Activated CD8-positive, alpha-beta T cell treated with anti-CD3 and anti-CD28 coated beads for 36 hours (primary cell): ENCODE results near the gene CFAP20DC. TPM values are rescaled to one million over a fixed set of nuclear protein-coding genes. Genes with fewer than 3 reads are reported as not detected.
"Not testable (repeated sequence)": the region's sequence is repeated elsewhere in the genome, so short reads cannot be mapped to it uniquely, and the experiment has no call there.

Source experiments
- ATAC-seq: fragments of 200-7000 bp; cut with Tn5 transposase; one replicate; pipeline ENCODE4 v1.10.0; 2021; ENCODE audit warnings: mild to moderate bottlenecking, moderate library complexity
- CTCF ChIA-PET: fragments of 350-600 bp; sonication (Branson Sonifier 250); formaldehyde crosslinking; loops from one replicate; lab custom pipeline; 2021; ENCODE audit warnings: antibody characterized with exemption; lab: Charles Lee
- POLR2A ChIA-PET: fragments of 350-600 bp; sonication (Branson Sonifier 250); formaldehyde crosslinking; loops from one replicate; lab custom pipeline; 2021; ENCODE audit warnings: antibody characterized with exemption; lab: Charles Lee
- DNase-seq: peaks from one replicate; pipeline ENCODE4 v3.0.0-alpha.2; 2020
- H3K27ac Mint-ChIP-seq: one replicate; pipeline ENCODE4 v1.8.0; 2021; ENCODE audit warnings: mild to moderate bottlenecking, mixed read lengths
- H3K27me3 Mint-ChIP-seq: one replicate; pipeline ENCODE4 v1.8.0; 2021; ENCODE audit warnings: mixed read lengths
- H3K36me3 Mint-ChIP-seq: one replicate; pipeline ENCODE4 v1.8.0; 2021; ENCODE audit warnings: low read depth, mixed read lengths
- H3K4me1 Mint-ChIP-seq: one replicate; pipeline ENCODE4 v1.8.0; 2021; ENCODE audit warnings: low read depth, mixed read lengths
- H3K4me3 Mint-ChIP-seq: one replicate; pipeline ENCODE4 v1.8.0; 2021; ENCODE audit warnings: mild to moderate bottlenecking, moderate library complexity, mixed read lengths
- H3K9me3 Mint-ChIP-seq: one replicate; pipeline ENCODE4 v1.8.0; 2021; ENCODE audit warnings: mixed read lengths
- intact Hi-C: fragments of 100-400 bp; cut with micrococcal nuclease; formaldehyde crosslinking; loops from one replicate; pipeline ENCODE4 v1.10.0; 2022
- total RNA-seq, 2 experiments: library from RNA; stranded (reverse); gene quantifications; one replicate each; pipeline ENCODE4 v1.2.3, GENCODE V29; 2021
- TF ChIP-seq, protein P1 (sequence below): fragments of 200-600 bp; IDR thresholded peaks from one replicate; pipeline ENCODE4 v1.8.0; 2022; ENCODE audit warnings: antibody characterized with exemption, mild to moderate bottlenecking

Gene CFAP20DC
- total RNA-seq, 2 experiments from 2014 or later: 1.4 to 1.5 TPM

DNA sequence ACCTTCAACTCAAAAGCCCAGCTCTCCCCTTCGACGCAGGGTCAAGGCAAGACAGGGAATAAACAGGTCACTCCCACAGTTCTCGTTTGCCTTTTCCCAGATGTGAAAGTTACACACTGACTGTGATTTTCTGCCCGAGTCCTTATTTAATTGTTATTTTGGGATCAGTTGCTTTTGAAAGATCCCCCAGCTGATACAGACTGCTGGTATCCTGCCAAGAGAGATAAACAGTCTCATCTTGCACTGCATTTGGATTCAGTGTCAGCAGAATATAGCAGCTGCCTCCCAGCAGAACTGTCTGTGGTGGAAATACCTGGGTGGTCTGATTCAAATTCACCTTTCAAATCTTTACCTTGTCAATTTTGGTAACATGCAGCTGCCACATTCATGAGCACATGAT lies 327.3 kb downstream of the CFAP20DC start:
- ATAC-seq (no peak), DNase-seq (no peak)
- Mint-ChIP-seq H3K4me3 (no peak overlapping the region), H3K36me3 (no peaks in the 10 kb centered on the region), H3K4me1 (no peaks in the 10 kb centered on the region), H3K27me3 (no peaks in the 10 kb centered on the region), H3K9me3 (no peaks in the 10 kb centered on the region), H3K27ac (no peak overlapping the region)
- TF ChIP-seq, protein P1, sequence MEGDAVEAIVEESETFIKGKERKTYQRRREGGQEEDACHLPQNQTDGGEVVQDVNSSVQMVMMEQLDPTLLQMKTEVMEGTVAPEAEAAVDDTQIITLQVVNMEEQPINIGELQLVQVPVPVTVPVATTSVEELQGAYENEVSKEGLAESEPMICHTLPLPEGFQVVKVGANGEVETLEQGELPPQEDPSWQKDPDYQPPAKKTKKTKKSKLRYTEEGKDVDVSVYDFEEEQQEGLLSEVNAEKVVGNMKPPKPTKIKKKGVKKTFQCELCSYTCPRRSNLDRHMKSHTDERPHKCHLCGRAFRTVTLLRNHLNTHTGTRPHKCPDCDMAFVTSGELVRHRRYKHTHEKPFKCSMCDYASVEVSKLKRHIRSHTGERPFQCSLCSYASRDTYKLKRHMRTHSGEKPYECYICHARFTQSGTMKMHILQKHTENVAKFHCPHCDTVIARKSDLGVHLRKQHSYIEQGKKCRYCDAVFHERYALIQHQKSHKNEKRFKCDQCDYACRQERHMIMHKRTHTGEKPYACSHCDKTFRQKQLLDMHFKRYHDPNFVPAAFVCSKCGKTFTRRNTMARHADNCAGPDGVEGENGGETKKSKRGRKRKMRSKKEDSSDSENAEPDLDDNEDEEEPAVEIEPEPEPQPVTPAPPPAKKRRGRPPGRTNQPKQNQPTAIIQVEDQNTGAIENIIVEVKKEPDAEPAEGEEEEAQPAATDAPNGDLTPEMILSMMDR: no peak
- ChIA-PET POLR2A (no interaction called here), CTCF (no interaction called here)
- intact Hi-C loops: no loop called here

DNA sequence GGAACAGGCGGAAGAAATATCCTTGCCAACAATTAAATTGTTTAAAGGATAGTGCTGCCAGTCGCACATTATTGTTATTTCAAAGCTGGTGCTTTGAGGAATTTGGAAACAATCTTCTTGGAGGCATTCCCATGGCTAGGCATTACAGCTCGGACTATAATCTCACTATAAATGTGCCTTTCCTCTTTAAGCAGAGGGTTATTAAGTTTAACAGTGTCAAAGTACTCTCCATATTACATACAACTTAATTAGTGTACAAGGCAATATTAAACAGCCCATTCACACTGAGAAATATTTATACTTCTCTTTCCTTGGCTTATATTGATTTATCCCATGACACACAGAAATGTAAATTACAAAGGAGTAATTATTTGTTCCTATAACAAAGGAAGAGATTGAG lies 329.3 kb downstream of the CFAP20DC start:
- Mint-ChIP-seq H3K4me3 (no peak overlapping the region), H3K27ac (no peak overlapping the region), H3K9me3 (no peaks in the 10 kb centered on the region), H3K27me3 (no peaks in the 10 kb centered on the region), H3K4me1 (no peaks in the 10 kb centered on the region), H3K36me3 (no peaks in the 10 kb centered on the region)
- ChIA-PET POLR2A (no interaction called here), CTCF (no interaction called here)
- DNase-seq: no peak
- no peak for ATAC-seq
- intact Hi-C loops: no loop called here
- TF ChIP-seq, protein P1: no peak

DNA sequence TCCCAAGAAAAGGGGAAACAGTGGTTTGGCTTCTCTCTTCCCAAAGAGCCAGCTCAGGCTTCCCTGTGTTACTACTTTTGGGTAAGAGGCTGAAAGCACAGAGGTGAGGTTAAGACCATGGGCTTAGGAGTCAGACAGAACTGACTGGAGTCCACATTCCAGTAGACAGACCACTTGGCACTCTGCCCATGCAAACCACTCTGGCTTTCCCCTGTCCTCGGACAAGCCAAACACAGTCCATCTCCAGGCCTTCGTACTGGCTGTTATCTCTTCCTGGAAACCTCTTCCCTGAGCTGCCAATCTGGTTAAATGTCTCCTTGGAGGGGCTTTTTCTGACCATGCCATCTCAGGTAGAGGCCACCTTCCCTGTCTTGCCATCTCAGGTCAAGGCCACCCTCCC lies 330.1 kb downstream of the CFAP20DC start:
- Mint-ChIP-seq H3K27me3 (no peaks in the 10 kb centered on the region), H3K27ac (no peak overlapping the region), H3K9me3 (no peaks in the 10 kb centered on the region), H3K4me3 (no peak overlapping the region), H3K36me3 (no peaks in the 10 kb centered on the region), H3K4me1 (no peaks in the 10 kb centered on the region)
- intact Hi-C loops: no loop called here
- TF ChIP-seq, protein P1: no peak
- POLR2A ChIA-PET: no interaction called here
- CTCF ChIA-PET: no interaction called here
- DNase-seq: no peak
- ATAC-seq: no peak

DNA sequence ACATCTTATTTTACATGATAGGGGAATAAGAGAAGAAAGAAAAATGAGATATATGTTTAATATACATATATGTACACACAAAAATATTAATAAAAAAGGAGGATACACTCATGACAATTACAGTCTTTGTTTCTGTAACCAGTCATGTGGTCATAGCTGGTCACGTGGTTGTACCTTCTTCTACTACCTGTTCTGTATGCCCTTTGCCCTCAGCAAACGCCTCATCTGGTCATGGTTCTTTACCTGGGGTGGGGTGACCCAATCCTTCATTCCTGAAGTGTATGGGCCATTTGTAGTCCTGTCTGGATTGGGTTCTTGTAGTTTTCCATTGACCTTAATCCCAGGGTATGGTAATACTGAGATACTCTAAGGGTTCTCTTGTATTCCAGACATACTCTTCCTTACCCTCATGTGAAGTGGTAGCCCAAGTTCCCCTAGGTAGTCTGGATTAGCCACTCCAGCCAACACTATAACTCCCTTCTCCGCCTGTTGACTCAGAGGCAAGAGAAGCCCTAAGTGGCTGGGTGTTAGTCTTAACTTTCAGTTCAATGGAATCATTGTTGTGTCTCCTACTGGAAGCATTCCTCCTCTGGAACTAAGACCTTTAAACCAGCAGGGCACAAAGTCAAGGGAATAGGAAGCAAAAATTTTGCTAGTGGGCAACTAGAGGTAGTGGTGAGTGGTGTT lies 336.0 kb downstream of the CFAP20DC start:
- TF ChIP-seq, protein P1: no peak
- CTCF ChIA-PET: no interaction called here

DNA sequence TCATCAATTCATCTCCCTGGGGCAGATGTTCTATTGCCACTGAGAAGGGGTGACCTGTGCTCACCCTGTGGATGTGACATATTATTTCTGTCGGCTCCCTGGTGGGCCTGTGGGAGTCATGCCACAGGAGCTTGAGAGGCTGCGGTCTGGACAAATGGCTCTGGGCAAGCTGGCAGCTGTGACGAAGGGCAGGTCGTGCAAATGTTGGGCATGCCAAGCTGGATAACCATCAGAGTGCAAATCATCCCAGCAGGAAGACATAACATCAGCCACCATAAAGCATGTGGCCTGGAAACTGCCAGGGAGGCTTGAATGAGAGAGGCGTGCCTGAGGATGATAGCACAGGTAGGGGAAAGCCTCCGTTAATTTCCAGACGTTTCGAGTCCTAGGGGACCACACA lies 338.0 kb downstream of the CFAP20DC start:
- H3K4me3 Mint-ChIP-seq: no peak overlapping the region
- H3K9me3 Mint-ChIP-seq: no peaks in the 10 kb centered on the region
- H3K4me1 Mint-ChIP-seq: no peaks in the 10 kb centered on the region
- DNase-seq: no peak
- no peaks in the 10 kb centered on the region for H3K36me3 Mint-ChIP-seq
- no peaks in the 10 kb centered on the region for H3K27me3 Mint-ChIP-seq
- intact Hi-C loops: no loop called here
- POLR2A ChIA-PET: no interaction called here
- TF ChIP-seq, protein P1: no peak
- CTCF ChIA-PET: no interaction called here
- H3K27ac Mint-ChIP-seq: no peak overlapping the region
- ATAC-seq: no peak

More for the DNA sequence above, 336.0 kb downstream of the CFAP20DC start:
- intact Hi-C loops: no loop called here
- no peaks in the 10 kb centered on the region for H3K27me3 Mint-ChIP-seq
- H3K4me1 Mint-ChIP-seq: no peaks in the 10 kb centered on the region
- DNase-seq: no peak
- no peaks in the 10 kb centered on the region for H3K36me3 Mint-ChIP-seq
- POLR2A ChIA-PET: no interaction called here
- no peak overlapping the region for H3K27ac Mint-ChIP-seq
- ATAC-seq: no peak
- H3K9me3 Mint-ChIP-seq: no peaks in the 10 kb centered on the region
- no peak overlapping the region for H3K4me3 Mint-ChIP-seq

DNA sequence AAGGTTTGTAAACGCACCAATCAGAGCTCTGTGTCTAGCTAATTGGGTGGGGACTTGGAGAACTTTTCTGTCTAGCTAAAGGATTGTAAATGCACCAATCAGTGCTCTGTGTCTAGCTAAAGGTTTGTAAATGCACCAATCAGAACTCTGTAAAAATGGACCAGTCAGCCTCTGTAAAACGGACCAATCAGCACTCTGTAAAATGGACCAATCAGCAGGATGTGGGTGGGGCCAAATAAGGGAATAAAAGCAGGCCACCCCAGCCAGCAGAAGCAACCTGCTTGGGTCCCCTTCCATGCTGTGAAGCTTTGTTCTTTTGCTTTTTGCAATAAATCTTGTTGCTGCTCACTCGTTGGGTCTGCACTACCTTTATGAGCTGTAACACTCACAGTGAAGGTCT lies 340.8 kb downstream of the CFAP20DC start:
- ATAC-seq, H3K27ac Mint-ChIP-seq, H3K36me3 Mint-ChIP-seq, intact Hi-C loops, DNase-seq, POLR2A ChIA-PET, H3K4me1 Mint-ChIP-seq, H3K27me3 Mint-ChIP-seq, CTCF ChIA-PET, H3K4me3 Mint-ChIP-seq, H3K9me3 Mint-ChIP-seq: not testable (repeated sequence)
